Upper lobe of right lung (tissue), 1 donor: Measurements from ENCODE around the gene SCUBE3. TPM values are rescaled to one million over a fixed set of nuclear protein-coding genes. Genes with fewer than 3 reads are reported as not detected.

Experiments
- ATAC-seq: fragments of 200-7000 bp; cut with Tn5 transposase; one replicate; pipeline ENCODE4 v1.9.1; 2020; ENCODE audit warnings: mild to moderate bottlenecking, moderate library complexity
- DNase-seq: peaks from one replicate; pipeline ENCODE4 v3.0.0-alpha.2; 2020
- H3K27ac ChIP-seq: fragments of 200-600 bp; one replicate; pipeline ENCODE4 v1.8.0; 2022
- H3K27me3 ChIP-seq: fragments of 200-600 bp; one replicate; pipeline ENCODE4 v1.8.0; 2022; ENCODE audit warnings: mild to moderate bottlenecking
- H3K36me3 ChIP-seq: fragments of 200-600 bp; one replicate; pipeline ENCODE4 v1.8.0; 2022
- H3K4me1 ChIP-seq: fragments of 200-600 bp; one replicate; pipeline ENCODE4 v1.8.0; 2022
- H3K4me3 ChIP-seq: fragments of 200-600 bp; one replicate; pipeline ENCODE4 v1.8.0; 2022; ENCODE audit warnings: mild to moderate bottlenecking
- H3K9me3 ChIP-seq: fragments of 200-600 bp; one replicate; pipeline ENCODE4 v1.8.0; 2022
- intact Hi-C: fragments of 100-400 bp; cut with DNase I; formaldehyde crosslinking; loops from one replicate; pipeline ENCODE4 v1.11.0; 2022
- total RNA-seq: library from RNA; stranded (reverse); fragmentation: NEBNext Ultra II Directional; extraction: Animal tissue kit (Norgen Biotek cat#: 25700); gene quantifications from one replicate; pipeline ENCODE4 v1.2.1, GENCODE V29; 2021
- TF ChIP-seq, protein P1 (sequence below): fragments of 200-600 bp; IDR thresholded peaks from one replicate; pipeline ENCODE4 v1.8.0; 2022; ENCODE audit warnings: antibody characterized with exemption
- donor health status: DM: no; HTN: yes; CAD: no; lungs with severe emphysema.

SCUBE3 gene
- total RNA-seq, 1 donor from 2014 or later: 0.46 TPM

GRCh38 chr6:35236223-35236622 is 22.5 kb downstream of the SCUBE3 start:
- Histone ChIP-seq H3K4me1 (peaks cover 15% of the 10 kb centered on the region), H3K27ac (no peak overlapping the region), H3K4me3 (no peak overlapping the region), H3K9me3 (no peaks in the 10 kb centered on the region), H3K36me3 (no peaks in the 10 kb centered on the region), H3K27me3 (no peaks in the 10 kb centered on the region)
- ATAC-seq (no peak), DNase-seq (no peak)
- intact Hi-C loops: no loop called here
- TF ChIP-seq, protein P1, sequence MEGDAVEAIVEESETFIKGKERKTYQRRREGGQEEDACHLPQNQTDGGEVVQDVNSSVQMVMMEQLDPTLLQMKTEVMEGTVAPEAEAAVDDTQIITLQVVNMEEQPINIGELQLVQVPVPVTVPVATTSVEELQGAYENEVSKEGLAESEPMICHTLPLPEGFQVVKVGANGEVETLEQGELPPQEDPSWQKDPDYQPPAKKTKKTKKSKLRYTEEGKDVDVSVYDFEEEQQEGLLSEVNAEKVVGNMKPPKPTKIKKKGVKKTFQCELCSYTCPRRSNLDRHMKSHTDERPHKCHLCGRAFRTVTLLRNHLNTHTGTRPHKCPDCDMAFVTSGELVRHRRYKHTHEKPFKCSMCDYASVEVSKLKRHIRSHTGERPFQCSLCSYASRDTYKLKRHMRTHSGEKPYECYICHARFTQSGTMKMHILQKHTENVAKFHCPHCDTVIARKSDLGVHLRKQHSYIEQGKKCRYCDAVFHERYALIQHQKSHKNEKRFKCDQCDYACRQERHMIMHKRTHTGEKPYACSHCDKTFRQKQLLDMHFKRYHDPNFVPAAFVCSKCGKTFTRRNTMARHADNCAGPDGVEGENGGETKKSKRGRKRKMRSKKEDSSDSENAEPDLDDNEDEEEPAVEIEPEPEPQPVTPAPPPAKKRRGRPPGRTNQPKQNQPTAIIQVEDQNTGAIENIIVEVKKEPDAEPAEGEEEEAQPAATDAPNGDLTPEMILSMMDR: no peak

DNA sequence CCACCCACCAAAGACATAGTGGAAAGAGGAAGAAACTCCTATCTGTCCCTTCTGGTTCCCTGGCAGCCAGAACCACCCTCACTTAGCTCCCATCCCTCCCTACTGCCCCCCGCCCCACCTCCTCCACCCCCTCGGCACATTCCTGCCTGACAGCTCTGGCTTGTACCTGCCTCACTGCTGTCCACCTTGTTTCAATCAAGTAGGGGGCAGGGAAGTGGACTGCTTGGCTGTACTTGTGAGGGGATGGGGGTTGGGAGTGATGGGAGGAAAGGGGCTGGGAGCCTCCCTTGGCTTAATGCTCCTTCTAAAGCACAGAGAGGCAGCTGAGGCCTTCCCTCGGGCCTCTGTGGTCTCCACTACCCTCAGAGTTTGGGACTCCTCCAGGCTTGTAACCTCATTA is 23.7 kb downstream of the SCUBE3 start:
- TF ChIP-seq, protein P1: no peak
- H3K4me1 ChIP-seq: peaks cover 24% of the 10 kb centered on the region

GRCh38 chr6:35238843-35239289 is 25.1 kb downstream of the SCUBE3 start:
- intact Hi-C loops: no loop called here
- no peaks in the 10 kb centered on the region for H3K36me3 ChIP-seq
- no peaks in the 10 kb centered on the region for H3K9me3 ChIP-seq
- H3K27ac ChIP-seq: no peak overlapping the region
- DNase-seq (no peak), ATAC-seq (peak; percentile 22)
- no peaks in the 10 kb centered on the region for H3K27me3 ChIP-seq
- TF ChIP-seq, protein P1: no peak
- H3K4me1 ChIP-seq: peaks cover 24% of the 10 kb centered on the region
- no peak overlapping the region for H3K4me3 ChIP-seq

More for the DNA sequence above, 23.7 kb downstream of the SCUBE3 start:
- Histone ChIP-seq H3K27ac (no peak overlapping the region), H3K4me3 (no peak overlapping the region), H3K9me3 (no peaks in the 10 kb centered on the region), H3K27me3 (no peaks in the 10 kb centered on the region), H3K36me3 (no peaks in the 10 kb centered on the region)
- intact Hi-C loops: no loop called here
- DNase-seq (no peak), ATAC-seq (no peak)

- TF ChIP-seq, protein P1: no peak
- H3K9me3 ChIP-seq: no peaks in the 10 kb centered on the region
- H3K27me3 ChIP-seq: no peaks in the 10 kb centered on the region
- H3K4me1 ChIP-seq: peaks cover 24% of the 10 kb centered on the region
- intact Hi-C loops: no loop called here
- H3K27ac ChIP-seq: no peak overlapping the region
- ATAC-seq (no peak), DNase-seq (no peak)
- H3K36me3 ChIP-seq: peaks cover 4% of the 10 kb centered on the region
- no peak overlapping the region for H3K4me3 ChIP-seq
Observed at GRCh38 chr6:35239581-35239980, 25.8 kb downstream of the SCUBE3 start.

GRCh38 chr6:35240838-35241801 is 27.4 kb downstream of the SCUBE3 start:
- Histone ChIP-seq H3K4me3 (no peak overlapping the region), H3K9me3 (no peaks in the 10 kb centered on the region), H3K27me3 (no peaks in the 10 kb centered on the region), H3K4me1 (peaks cover 24% of the 10 kb centered on the region), H3K27ac (peak overlapping the region; percentile 47), H3K36me3 (peaks cover 4% of the 10 kb centered on the region)
- intact Hi-C loops: loop anchor here (10.0 kb wide), 1 partner anchor 256 kb away; no protein-coding TSS in a partner anchor
- TF ChIP-seq, protein P1: peak; percentile 95
- ATAC-seq (peak; percentile 88), DNase-seq (peak; percentile 87)
